GM12891 (cell line): ENCODE measurements around the gene MBNL2.

Experiments used
- PAX5 ChIP-seq: IDR thresholded peaks from 2 replicates; pipeline ENCODE4 v1.6.1; 2011; ENCODE audit warnings: low read length, moderate library complexity, mild to moderate bottlenecking; ENCODE audit not compliant: insufficient read depth, severe bottlenecking
- POLR2A ChIP-seq: IDR thresholded peaks from 2 replicates; pipeline ENCODE4 v1.6.1; 2011; ENCODE audit warnings: low read depth, low read length, control low read depth
- POLR2AphosphoS5 ChIP-seq: IDR thresholded peaks from 2 replicates; pipeline ENCODE4 v1.6.1; 2011; ENCODE audit warnings: low read depth, low read length, control low read depth
- POU2F2 ChIP-seq: IDR thresholded peaks from 2 replicates; pipeline ENCODE4 v1.6.1; 2011; ENCODE audit warnings: low read depth, mild to moderate bottlenecking, control low read depth, low read length, moderate library complexity
- TAF1 ChIP-seq: IDR thresholded peaks from 2 replicates; pipeline ENCODE4 v1.6.1; 2011; ENCODE audit warnings: low read depth, low read length, control low read depth

- TF ChIP-seq TAF1 = no peak
- TF ChIP-seq PAX5 = no peak
- TF ChIP-seq POLR2A = no peak
- TF ChIP-seq POLR2AphosphoS5 = no peak
- no peak for TF ChIP-seq POU2F2
These were observed 151.7 kb downstream of the MBNL2 start for GRCh38 chr13:97373787-97374186.
